Epithelial cell of proximal tubule (primary cell): ENCODE data around the gene KIAA1614. TPM values are rescaled to one million over a fixed set of nuclear protein-coding genes. Genes with fewer than 3 reads are reported as not detected.

Experiments used
- DNase-seq: peaks from one replicate; pipeline ENCODE4 v3.0.0-alpha.2; 2011; ENCODE audit warnings: low read depth
- H3K4me3 ChIP-seq: 2 replicates; pipeline ENCODE4 v1.5.1; 2011; ENCODE audit warnings: low read depth, mild to moderate bottlenecking, low read length
- CTCF ChIP-seq: conservative IDR thresholded peaks from 2 replicates; pipeline ENCODE4 v1.5.1; 2012; ENCODE audit warnings: low read depth, mild to moderate bottlenecking, low read length
- total RNA-seq: library from RNA; depleted of rRNA; stranded (reverse); fragments of >200 nt; gene quantifications from 2 replicates; pipeline ENCODE4 v1.2.3, GENCODE V29; 2015

KIAA1614 gene
- total RNA-seq, 1 donor from 2014 or later: 5.1 TPM

GRCh38 chr1:180936110-180937011 lies 23.7 kb downstream of the KIAA1614 start:
- no peak for DNase-seq
- H3K4me3 ChIP-seq: no peak overlapping the region
- no peak for TF ChIP-seq CTCF

GRCh38 chr1:180937012-180937372 lies 24.3 kb downstream of the KIAA1614 start:
- no peak for DNase-seq

GRCh38 chr1:180937624-180938225 lies 25.0 kb downstream of the KIAA1614 start:
- no peak for TF ChIP-seq CTCF
- DNase-seq: no peak
- no peak overlapping the region for H3K4me3 ChIP-seq

More at GRCh38 chr1:180937012-180937372, 24.3 kb downstream of the KIAA1614 start:
- H3K4me3 ChIP-seq: no peak overlapping the region
- TF ChIP-seq CTCF: no peak

- TF ChIP-seq CTCF: no peak
- no peak for DNase-seq
- no peak overlapping the region for H3K4me3 ChIP-seq
Measured at GRCh38 chr1:180939073-180939710, 26.5 kb downstream of the KIAA1614 start.

- no peak for DNase-seq
- no peak overlapping the region for H3K4me3 ChIP-seq
- no peak for TF ChIP-seq CTCF
Measured at GRCh38 chr1:180939711-180940103, 27.0 kb downstream of the KIAA1614 start.

- no peak overlapping the region for H3K4me3 ChIP-seq
- no peak for TF ChIP-seq CTCF
- DNase-seq: no peak
Measured at GRCh38 chr1:180940445-180940844, 27.7 kb downstream of the KIAA1614 start.
